Measurements from ENCODE around the gene PSMG3.

The PSMG3 gene

DNA sequence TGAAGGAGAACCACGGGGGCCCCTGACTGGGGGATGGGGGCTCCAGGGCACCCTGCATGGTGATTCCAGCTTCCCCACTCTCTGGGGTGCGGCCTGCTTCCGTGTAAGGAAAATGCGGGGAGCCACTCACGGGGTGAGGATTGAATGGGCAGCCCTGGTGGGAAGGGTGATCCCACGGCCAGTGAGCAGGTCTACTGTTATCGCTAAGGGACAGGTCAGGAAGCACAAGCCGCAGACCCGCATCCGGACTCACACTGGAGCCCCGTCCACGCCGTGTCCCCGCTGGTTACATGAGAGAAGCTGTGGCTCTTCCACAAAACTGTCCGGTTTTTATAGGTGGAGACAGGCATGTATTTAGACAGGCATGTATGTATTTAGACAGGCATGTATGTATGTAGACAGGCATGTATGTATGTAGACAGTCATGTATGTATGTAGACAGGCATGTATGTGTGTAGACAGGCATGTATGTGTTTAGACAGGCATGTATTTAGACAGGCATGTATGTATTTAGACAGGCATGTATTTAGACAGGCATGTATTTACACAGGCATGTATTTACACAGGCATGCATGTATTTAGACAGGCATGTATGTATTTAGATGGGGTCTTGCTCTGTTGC, 5.7 kb downstream of the PSMG3 start:
- in situ Hi-C loops (cut with MboI; ENCODE audit: low sequenced_read_pairs), result no loop called here
- no peaks in the 10 kb centered on the region for H3K9me3 ChIP-seq
- peaks cover 2% of the 10 kb centered on the region; the same call in 1 of the 2 replicates for H3K4me1 ChIP-seq
- peaks cover 22% of the 10 kb centered on the region for H3K36me3 ChIP-seq (replicated peaks)
- DNase-seq (ENCODE audit: low spot score in 2 of 2), result no peak
- no peaks in the 10 kb centered on the region for H3K27me3 ChIP-seq (ENCODE audit: low read depth)
- H3K4me3 ChIP-seq, result no peak overlapping the region

DNA sequence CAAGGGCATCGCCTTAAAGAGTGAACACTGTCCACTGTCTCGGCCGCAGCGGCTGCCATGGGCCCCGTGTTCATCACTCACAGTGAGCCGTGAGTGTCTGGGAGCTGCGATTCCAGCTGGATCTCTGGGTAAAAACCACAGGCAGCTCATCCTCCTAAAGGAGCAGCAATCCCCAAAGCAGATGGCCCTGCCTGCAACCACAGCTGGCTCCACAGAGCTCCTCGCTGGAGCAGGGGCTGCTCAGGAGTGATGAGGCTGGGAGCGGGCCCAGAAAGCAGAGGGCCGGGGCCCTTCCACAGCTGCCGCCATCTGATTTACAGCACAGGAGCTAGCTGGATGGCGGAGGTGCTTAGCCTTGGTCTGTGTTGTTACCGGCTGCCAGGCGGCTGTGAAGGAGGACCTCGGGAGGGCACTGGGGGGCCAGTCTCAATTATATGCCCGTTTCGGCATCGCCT, 7.2 kb downstream of the PSMG3 start:
- H3K4me1 ChIP-seq, result no peaks in the 10 kb centered on the region
- in situ Hi-C loops (cut with MboI; ENCODE audit: low sequenced_read_pairs), result no loop called here
- no peak for DNase-seq (ENCODE audit: low spot score in 2 of 2)
- no peak overlapping the region for H3K4me3 ChIP-seq
- H3K9me3 ChIP-seq, result no peaks in the 10 kb centered on the region
- H3K36me3 ChIP-seq (replicated peaks), result peaks cover 16% of the 10 kb centered on the region
- H3K27me3 ChIP-seq (ENCODE audit: low read depth), result no peaks in the 10 kb centered on the region

DNA sequence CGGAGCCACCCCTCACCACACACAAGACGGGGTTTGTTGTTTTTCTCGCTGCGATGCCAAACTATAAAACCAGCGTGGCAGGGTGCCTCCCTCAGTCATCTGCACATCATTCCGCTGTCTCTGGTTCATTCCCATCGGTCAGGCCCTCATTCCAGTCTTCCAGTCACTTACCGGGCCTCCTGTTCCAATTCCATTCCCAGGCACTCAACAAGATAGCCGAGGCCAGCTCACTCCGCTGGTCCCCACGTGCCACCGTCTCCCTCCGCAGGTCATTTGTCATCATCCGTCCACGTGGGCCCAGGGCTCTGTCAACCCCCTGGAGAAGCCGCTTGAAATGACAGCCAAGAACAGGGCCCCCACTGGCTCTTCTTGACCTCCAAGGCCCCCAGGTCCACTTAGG, 7.7 kb downstream of the PSMG3 start:
- Histone ChIP-seq H3K36me3 (replicated peaks) (peaks cover 11% of the 10 kb centered on the region), H3K4me3 (no peak overlapping the region), H3K27me3 (ENCODE audit: low read depth) (no peaks in the 10 kb centered on the region), H3K9me3 (no peaks in the 10 kb centered on the region), H3K4me1 (no peaks in the 10 kb centered on the region)
- no peak for DNase-seq (ENCODE audit: low spot score in 2 of 2)
- in situ Hi-C loops (cut with MboI; ENCODE audit: low sequenced_read_pairs), result no loop called here

DNA sequence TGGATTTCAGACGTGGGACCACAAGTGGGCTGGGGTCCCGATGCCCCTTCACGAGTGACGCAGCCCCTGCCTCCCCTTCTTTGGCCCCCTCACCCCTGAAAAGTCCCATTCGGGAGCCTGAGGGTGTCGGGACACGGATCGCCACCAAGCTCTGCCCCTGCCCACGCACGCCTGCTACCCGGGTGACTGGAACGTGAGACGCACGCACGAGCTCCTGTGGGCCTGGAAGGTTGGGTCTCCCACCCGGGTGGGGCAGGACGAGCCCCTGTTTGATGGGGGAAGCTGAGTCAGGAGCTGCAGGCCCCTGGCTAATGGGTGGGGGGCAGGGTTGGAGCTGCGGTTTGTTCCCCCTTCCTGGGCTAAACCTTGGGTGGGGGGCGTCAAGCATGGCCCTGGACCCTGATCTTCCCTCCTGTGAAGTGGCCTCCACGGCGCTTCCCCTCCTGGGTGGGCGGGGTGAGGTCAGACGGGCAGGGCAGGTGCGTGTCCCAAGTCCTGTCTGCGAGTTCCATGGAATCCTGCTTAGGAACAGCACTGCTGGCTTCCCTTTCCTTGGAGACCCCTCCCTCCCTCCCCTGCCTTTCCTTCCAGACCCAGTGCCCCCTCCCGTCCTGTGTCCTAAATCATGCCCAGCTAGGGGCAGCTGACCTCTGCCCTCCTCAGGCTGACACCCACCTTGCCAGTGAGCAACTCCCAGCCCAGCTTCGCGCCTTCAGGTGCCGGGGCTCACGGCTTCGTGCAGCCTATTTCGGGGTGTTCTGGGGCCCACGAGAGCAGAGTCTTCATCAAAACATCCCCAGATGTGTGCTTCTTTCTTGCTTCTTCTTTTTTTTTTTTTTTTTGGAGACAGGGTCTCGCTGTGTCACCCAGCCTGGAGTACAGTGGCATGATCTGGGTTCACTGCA, 8.5 kb downstream of the PSMG3 start:
- in situ Hi-C loops (cut with MboI; ENCODE audit: low sequenced_read_pairs), result no loop called here
- no peak overlapping the region for H3K4me3 ChIP-seq
- no peaks in the 10 kb centered on the region for H3K4me1 ChIP-seq
- no peaks in the 10 kb centered on the region for H3K9me3 ChIP-seq
- H3K36me3 ChIP-seq (replicated peaks), result peaks cover 3% of the 10 kb centered on the region; the same call in 1 of the 2 replicates
- H3K27me3 ChIP-seq (ENCODE audit: low read depth), result no peaks in the 10 kb centered on the region
- no peak for DNase-seq (ENCODE audit: low spot score in 2 of 2)

DNA sequence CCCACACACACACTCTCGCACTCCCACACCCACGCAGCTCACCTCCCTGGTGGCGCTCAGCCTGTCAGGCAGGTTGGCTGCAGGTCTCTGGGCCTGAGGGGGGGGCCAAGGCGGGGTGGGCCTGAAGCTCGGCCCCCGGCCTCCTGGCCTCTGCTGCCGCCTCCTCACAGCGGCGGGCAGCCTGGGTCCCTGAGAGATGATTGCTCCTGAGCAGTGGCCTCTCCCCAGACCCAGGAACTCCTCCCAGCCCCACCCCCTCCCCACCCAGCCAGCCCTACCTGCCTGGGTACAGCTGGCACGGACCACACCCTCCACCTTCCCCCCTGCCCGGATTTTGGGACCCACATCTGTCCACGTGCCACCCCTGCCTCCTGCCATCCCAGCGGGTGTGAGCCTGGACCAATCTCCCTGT, 9.2 kb downstream of the PSMG3 start:
- in situ Hi-C loops (cut with MboI; ENCODE audit: low sequenced_read_pairs), result no loop called here

DNA sequence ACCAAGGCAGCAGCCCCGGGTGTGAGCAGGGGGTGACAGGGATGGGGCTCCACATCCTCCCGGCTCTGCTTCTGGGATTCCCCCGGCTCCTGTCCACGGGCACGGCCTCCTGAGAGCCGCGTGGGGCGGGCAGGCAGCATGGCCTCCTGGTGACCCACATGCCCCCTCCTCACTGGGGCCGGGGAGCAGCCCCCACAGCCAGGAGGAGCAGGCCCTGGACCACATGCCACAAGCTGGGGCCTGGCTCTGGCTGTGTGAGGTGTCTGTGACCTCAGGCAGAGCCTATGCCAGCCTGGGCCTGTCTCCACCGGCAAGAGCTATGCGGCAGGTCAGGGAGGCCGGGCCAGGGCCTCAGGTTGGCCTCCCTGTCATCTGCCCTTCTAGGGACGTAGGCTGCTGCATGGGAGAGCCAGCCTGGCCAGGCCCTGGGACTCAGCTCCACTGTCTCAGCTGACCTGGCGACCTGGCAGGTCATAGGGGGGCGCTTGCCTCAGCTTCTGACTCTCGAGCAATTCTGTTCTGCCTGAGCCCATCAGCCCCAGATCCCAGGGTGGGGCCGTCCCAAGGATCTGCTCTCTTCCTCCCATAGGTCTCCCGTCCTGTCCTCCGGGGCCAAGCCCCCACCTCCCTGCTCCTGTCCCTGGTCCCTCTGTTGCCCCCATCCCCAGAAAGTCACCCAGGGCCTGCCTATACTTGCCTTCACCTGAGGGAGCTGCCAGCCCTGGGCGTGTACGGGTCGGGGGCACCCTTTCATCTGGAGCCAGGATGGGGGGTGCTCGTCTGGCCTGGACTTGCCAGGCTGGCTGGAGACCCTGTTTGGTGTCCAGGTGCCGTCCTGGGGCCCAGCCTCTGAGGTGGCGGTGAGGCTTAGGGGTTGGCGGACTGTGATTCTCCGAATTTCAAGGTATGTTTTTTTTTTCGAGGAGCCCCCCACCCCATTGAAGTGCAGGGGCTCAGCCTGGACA, 9.9 kb downstream of the PSMG3 start:
- DNase-seq (ENCODE audit: low spot score in 2 of 2), result no peak
- Histone ChIP-seq H3K4me3 (no peak overlapping the region), H3K27me3 (ENCODE audit: low read depth) (no peaks in the 10 kb centered on the region), H3K4me1 (no peaks in the 10 kb centered on the region), H3K36me3 (replicated peaks) (no peaks in the 10 kb centered on the region), H3K9me3 (no peaks in the 10 kb centered on the region)
- in situ Hi-C loops (cut with MboI; ENCODE audit: low sequenced_read_pairs), result no loop called here

More for the DNA sequence above, 9.2 kb downstream of the PSMG3 start:
- no peak for DNase-seq (ENCODE audit: low spot score in 2 of 2)
- Histone ChIP-seq H3K4me1 (no peaks in the 10 kb centered on the region), H3K9me3 (no peaks in the 10 kb centered on the region), H3K4me3 (no peak overlapping the region), H3K36me3 (replicated peaks) (peaks cover 3% of the 10 kb centered on the region; the same call in 1 of the 2 replicates), H3K27me3 (ENCODE audit: low read depth) (no peaks in the 10 kb centered on the region)

GRCh38 chr7:1558841-1559625, 10.8 kb downstream of the PSMG3 start:
- H3K4me3 ChIP-seq, result no peak overlapping the region
- H3K27me3 ChIP-seq (ENCODE audit: low read depth), result no peaks in the 10 kb centered on the region
- no peak for DNase-seq (ENCODE audit: low spot score in 2 of 2)
- no peaks in the 10 kb centered on the region for H3K9me3 ChIP-seq
- in situ Hi-C loops (cut with MboI; ENCODE audit: low sequenced_read_pairs), result no loop called here
- no peaks in the 10 kb centered on the region for H3K4me1 ChIP-seq
- no peaks in the 10 kb centered on the region for H3K36me3 ChIP-seq (replicated peaks)

- no peak for DNase-seq (ENCODE audit: low spot score in 2 of 2)
These were observed 11.5 kb downstream of the PSMG3 start for GRCh38 chr7:1558181-1558811.

DNA sequence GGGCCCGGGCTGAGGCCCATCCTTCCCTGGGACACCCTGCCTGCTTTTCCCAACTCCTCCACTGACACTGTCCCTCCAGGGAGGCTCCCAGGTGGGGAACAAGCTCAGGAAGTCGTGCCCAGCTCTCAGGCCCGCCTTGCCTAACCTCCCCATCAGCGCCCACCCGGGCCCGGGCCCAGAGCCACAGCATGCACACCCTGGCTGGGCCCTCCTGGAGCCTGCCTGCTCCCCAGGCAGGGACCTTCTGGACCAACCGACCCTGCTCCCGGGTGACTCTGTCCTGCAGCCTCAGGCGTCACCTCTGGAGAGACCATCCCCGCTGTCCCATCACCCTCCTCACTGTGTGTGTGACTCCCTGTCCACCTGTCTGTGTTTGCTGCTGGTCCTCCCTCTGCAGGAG, 12.1 kb downstream of the PSMG3 start:
- H3K4me3 ChIP-seq, result no peak overlapping the region
- in situ Hi-C loops (cut with MboI; ENCODE audit: low sequenced_read_pairs), result no loop called here
- no peaks in the 10 kb centered on the region for H3K36me3 ChIP-seq (replicated peaks)
- no peaks in the 10 kb centered on the region for H3K4me1 ChIP-seq
- H3K27me3 ChIP-seq (ENCODE audit: low read depth), result no peaks in the 10 kb centered on the region
- DNase-seq (ENCODE audit: low spot score in 2 of 2), result no peak
- H3K9me3 ChIP-seq, result no peaks in the 10 kb centered on the region

More at GRCh38 chr7:1558181-1558811, 11.5 kb downstream of the PSMG3 start:
- H3K27me3 ChIP-seq (ENCODE audit: low read depth), result no peaks in the 10 kb centered on the region
- H3K4me3 ChIP-seq, result no peak overlapping the region
- no peaks in the 10 kb centered on the region for H3K36me3 ChIP-seq (replicated peaks)
- H3K9me3 ChIP-seq, result no peaks in the 10 kb centered on the region
- no peaks in the 10 kb centered on the region for H3K4me1 ChIP-seq
- in situ Hi-C loops (cut with MboI; ENCODE audit: low sequenced_read_pairs), result no loop called here

DNA sequence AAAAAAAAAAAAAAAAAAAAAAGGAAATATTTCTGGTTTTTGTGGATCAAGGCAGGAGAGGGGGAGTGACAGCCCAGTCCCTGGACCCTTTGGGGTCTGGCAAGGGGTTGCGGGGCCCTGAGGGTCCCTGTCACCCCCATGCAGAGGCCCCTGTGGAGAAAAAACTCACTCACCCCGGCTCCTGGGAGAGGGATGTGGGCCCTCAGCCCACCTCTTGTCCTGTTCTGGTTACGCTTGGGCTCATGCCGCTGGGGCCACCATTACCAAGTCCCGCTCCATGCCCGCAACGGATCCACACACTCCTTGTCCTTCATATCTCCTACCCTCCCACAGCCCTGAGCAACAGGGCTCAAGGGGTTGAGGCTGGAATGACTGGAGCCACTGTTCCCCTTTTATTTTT, 12.8 kb downstream of the PSMG3 start:
- H3K4me3 ChIP-seq, result no peak overlapping the region
- H3K27me3 ChIP-seq (ENCODE audit: low read depth), result no peaks in the 10 kb centered on the region
- in situ Hi-C loops (cut with MboI; ENCODE audit: low sequenced_read_pairs), result no loop called here
- DNase-seq (ENCODE audit: low spot score in 2 of 2), result no peak
- H3K4me1 ChIP-seq, result 0 out of 2 replicates have a peak, but pooled peaks cover 3% of the 10 kb centered on the region
- H3K36me3 ChIP-seq (replicated peaks), result no peaks in the 10 kb centered on the region
- H3K9me3 ChIP-seq, result no peaks in the 10 kb centered on the region

DNA sequence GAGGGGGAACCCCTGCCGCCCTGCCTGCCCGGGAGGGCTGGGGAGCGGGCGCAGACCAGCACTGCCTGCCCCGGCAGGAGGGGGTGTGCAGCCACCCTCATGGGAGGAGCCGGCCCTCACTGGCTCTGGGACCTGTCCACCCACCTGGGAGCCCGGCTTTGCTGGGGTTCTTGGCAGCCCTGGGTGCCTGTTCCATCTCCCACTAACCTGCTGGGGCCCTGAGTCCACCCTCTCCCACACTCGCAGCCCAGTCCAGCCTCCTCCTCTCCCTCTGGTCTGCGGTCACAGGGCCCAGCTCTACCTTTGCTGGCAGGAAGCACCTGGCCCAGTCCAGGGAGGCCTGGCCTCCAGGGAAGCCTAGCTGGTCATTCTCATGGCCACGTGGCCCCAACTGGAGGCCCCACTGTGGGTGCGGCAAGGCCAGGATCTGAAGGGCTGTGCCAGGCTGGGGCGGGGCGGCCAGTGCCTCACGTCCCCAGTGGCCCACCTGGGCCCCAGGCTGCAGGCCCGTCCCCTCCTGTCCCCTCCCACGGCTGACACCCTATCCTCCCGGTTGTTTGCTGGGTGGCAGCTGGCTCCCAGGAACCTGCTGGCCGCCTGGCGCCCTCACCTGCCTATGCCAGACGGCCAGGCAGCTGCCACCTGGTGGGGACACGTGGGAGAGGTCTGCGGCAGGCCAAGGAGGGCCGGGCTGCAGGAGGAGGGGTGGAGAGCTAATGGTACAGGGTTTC, 13.9 kb downstream of the PSMG3 start, which contains the start of gene TMEM184A:
TMEM184A (minus strand) TSS at position 393 of the 731 bp plus-strand sequence. CDS start 721 bp downstream, outside the sequence.
- no peaks in the 10 kb centered on the region for H3K36me3 ChIP-seq (replicated peaks)
- DNase-seq (ENCODE audit: low spot score in 2 of 2), result peak in 1 of 2 experiments; percentile 58
- H3K4me1 ChIP-seq, result 0 out of 2 replicates have a peak, but pooled peaks cover 3% of the 10 kb centered on the region
- no peaks in the 10 kb centered on the region for H3K27me3 ChIP-seq (ENCODE audit: low read depth)
- in situ Hi-C loops (cut with MboI; ENCODE audit: low sequenced_read_pairs), result no loop called here
- no peak within 1 kb of the TSS for H3K4me3 ChIP-seq
- no peaks in the 10 kb centered on the region for H3K9me3 ChIP-seq
